ENCODE data around the gene HMOX2.
A peak's percentile ranks its signal among the peaks of the same experiment; 100 is the strongest.

- TF ChIP-seq OSR1 (CRISPR knock-in tag; IDR thresholded peaks at IDR 0.05) (no peak), TCF4 (CRISPR knock-in tag; IDR thresholded peaks at IDR 0.05; ENCODE audit: borderline replicate concordance) (no peak), ZC3H10 (CRISPR knock-in tag; IDR thresholded peaks at IDR 0.05) (no peak), CSRNP3 (CRISPR knock-in tag; IDR thresholded peaks at IDR 0.05) (no peak), CSDC2 (CRISPR knock-in tag; IDR thresholded peaks at IDR 0.05) (no peak)
- TF ChIP-seq, protein P1, sequence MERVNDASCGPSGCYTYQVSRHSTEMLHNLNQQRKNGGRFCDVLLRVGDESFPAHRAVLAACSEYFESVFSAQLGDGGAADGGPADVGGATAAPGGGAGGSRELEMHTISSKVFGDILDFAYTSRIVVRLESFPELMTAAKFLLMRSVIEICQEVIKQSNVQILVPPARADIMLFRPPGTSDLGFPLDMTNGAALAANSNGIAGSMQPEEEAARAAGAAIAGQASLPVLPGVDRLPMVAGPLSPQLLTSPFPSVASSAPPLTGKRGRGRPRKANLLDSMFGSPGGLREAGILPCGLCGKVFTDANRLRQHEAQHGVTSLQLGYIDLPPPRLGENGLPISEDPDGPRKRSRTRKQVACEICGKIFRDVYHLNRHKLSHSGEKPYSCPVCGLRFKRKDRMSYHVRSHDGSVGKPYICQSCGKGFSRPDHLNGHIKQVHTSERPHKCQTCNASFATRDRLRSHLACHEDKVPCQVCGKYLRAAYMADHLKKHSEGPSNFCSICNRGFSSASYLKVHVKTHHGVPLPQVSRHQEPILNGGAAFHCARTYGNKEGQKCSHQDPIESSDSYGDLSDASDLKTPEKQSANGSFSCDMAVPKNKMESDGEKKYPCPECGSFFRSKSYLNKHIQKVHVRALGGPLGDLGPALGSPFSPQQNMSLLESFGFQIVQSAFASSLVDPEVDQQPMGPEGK (CRISPR knock-in tag; IDR thresholded peaks at IDR 0.05; ENCODE audit: borderline replicate concordance): peak; percentile 43; the same call in 1 of the 2 replicates
These were observed 24.1 kb downstream of the HMOX2 start for GRCh38 chr16:4500272-4500671.

Data from SK-N-SH treated with all-trans-retinoic acid at 6 μM for 48 hours (cell line).